Neural cell (in vitro differentiated cells): Measurements from ENCODE around the gene CASTOR1. TPM values are rescaled to one million over a fixed set of nuclear protein-coding genes. Genes with fewer than 3 reads are reported as not detected.

Source experiments
- H2AFZ ChIP-seq: fragments of 200-600, 300-800 bp; sonication (generic), shearing (Covaris generic); 2 replicates; pipeline ENCODE4 v1.6.0; 2014; ENCODE audit warnings: low read depth, mild to moderate bottlenecking, antibody characterized with exemption, low read length, moderate library complexity
- H3F3A ChIP-seq: fragments of 200-600 bp; shearing (Covaris generic); 2 replicates; pipeline ENCODE4 v1.6.1; 2016; ENCODE audit warnings: mild to moderate bottlenecking, moderate library complexity, mixed read lengths, antibody characterized with exemption, low read length; ENCODE audit not compliant: insufficient read depth, poor library complexity, severe bottlenecking
- H3K27ac ChIP-seq: fragments of 200-600, 300-800 bp; sonication (generic), shearing (Covaris generic); 2 replicates; pipeline ENCODE4 v1.5.1; 2014; ENCODE audit warnings: mild to moderate bottlenecking, low read length, moderate library complexity
- H3K27me3 ChIP-seq: fragments of 300-800, 200-600 bp; sonication (generic), shearing (Covaris generic); 2 replicates; pipeline ENCODE4 v1.6.0; 2014; ENCODE audit warnings: mild to moderate bottlenecking, low read depth, low read length, moderate library complexity; ENCODE audit not compliant: insufficient read depth
- H3K36me3 ChIP-seq: fragments of 300-800, 200-600 bp; sonication (generic), shearing (Covaris generic); 2 replicates; pipeline ENCODE4 v1.5.1; 2014; ENCODE audit warnings: mild to moderate bottlenecking, antibody characterized with exemption, low read length, moderate library complexity; ENCODE audit not compliant: insufficient read depth
- H3K4me2 ChIP-seq: fragments of 300-800, 200-600 bp; sonication (generic), shearing (Covaris generic); 2 replicates; pipeline ENCODE4 v1.6.0; 2014; ENCODE audit warnings: mild to moderate bottlenecking, low read length
- H3K4me3 ChIP-seq: fragments of 300-800, 200-600 bp; sonication (generic), shearing (Covaris generic); 2 replicates; pipeline ENCODE4 v1.5.1; 2014; ENCODE audit warnings: mild to moderate bottlenecking, low read length, moderate library complexity
- H3K79me2 ChIP-seq: fragments of 200-600 bp; shearing (Covaris generic); replicated peaks from 2 replicates; pipeline ENCODE4 v1.6.0; 2014; ENCODE audit warnings: mild to moderate bottlenecking, low read length, moderate library complexity; ENCODE audit not compliant: insufficient read depth
- H3K9ac ChIP-seq: fragments of 300-800, 200-600 bp; sonication (generic), shearing (Covaris generic); 2 replicates; pipeline ENCODE4 v1.6.1; 2016; ENCODE audit warnings: mild to moderate bottlenecking, low read length, mixed read lengths
- H3K9me2 ChIP-seq: fragments of 200-600 bp; shearing (Covaris generic); 2 replicates; pipeline ENCODE4 v1.6.1; 2016; ENCODE audit warnings: mild to moderate bottlenecking, low read length, mixed read lengths; ENCODE audit not compliant: insufficient read depth
- H3K9me3 ChIP-seq: fragments of 200-600, 300-800 bp; sonication (generic), shearing (Covaris generic); 2 replicates; pipeline ENCODE4 v1.6.1; 2016; ENCODE audit warnings: mild to moderate bottlenecking, mixed run types, low read length, moderate library complexity, mixed read lengths
- H4K20me1 ChIP-seq: fragments of 200-600 bp; shearing (Covaris generic); 2 replicates; pipeline ENCODE4 v1.6.1; 2016; ENCODE audit warnings: mild to moderate bottlenecking, mixed run types; ENCODE audit not compliant: insufficient read depth
- EP300 ChIP-seq: fragments of 450-650 bp; conservative IDR thresholded peaks from 2 replicates; pipeline ENCODE4 v1.6.1; 2014; ENCODE audit warnings: antibody characterized with exemption, mild to moderate bottlenecking, moderate library complexity; ENCODE audit not compliant: poor library complexity, severe bottlenecking
- EZH2 ChIP-seq: fragments of 200-600, 300-800 bp; shearing (Covaris generic), sonication (generic); IDR thresholded peaks from 2 replicates; pipeline ENCODE4 v1.6.1; 2014; ENCODE audit warnings: antibody characterized with exemption, low read length, borderline replicate concordance, mild to moderate bottlenecking; ENCODE audit not compliant: insufficient read depth, poor library complexity, severe bottlenecking
- MXI1 ChIP-seq: fragments of 450-650 bp; conservative IDR thresholded peaks from 2 replicates; pipeline ENCODE4 v1.6.1; 2014; ENCODE audit warnings: antibody characterized with exemption, mild to moderate bottlenecking; ENCODE audit not compliant: poor library complexity, severe bottlenecking
- POLR2AphosphoS5 ChIP-seq: IDR thresholded peaks from 2 replicates; pipeline ENCODE4 v1.6.1; 2012
- RAD21 ChIP-seq: fragments of 450-650 bp; conservative IDR thresholded peaks from 2 replicates; pipeline ENCODE4 v1.6.1; 2014; ENCODE audit warnings: antibody characterized with exemption, mild to moderate bottlenecking, moderate library complexity
- SMC3 ChIP-seq: fragments of 450-650 bp; conservative IDR thresholded peaks from 2 replicates; pipeline ENCODE4 v1.6.1; 2014; ENCODE audit warnings: antibody characterized with exemption, mild to moderate bottlenecking, moderate library complexity; ENCODE audit not compliant: poor library complexity
- TAF1 ChIP-seq: IDR thresholded peaks from 2 replicates; pipeline ENCODE4 v1.6.1; 2012; ENCODE audit warnings: low read depth
- polyA plus RNA-seq: library from polyadenylated mRNA; depleted of rRNA; stranded (reverse); fragments of >200 nt; gene quantifications from 2 replicates; pipeline ENCODE4 v1.2.3, GENCODE V29; 2014
- TF ChIP-seq, protein P1 (sequence below): IDR thresholded peaks from 2 replicates; pipeline ENCODE4 v1.6.1; 2012; ENCODE audit warnings: borderline replicate concordance
- TF ChIP-seq, protein P2 (sequence below): fragments of 450-650 bp; IDR thresholded peaks from 2 replicates; pipeline ENCODE4 v1.5.1; 2014; ENCODE audit warnings: antibody characterized with exemption, mild to moderate bottlenecking, moderate library complexity; ENCODE audit not compliant: poor library complexity, severe bottlenecking

CASTOR1 gene
- polyA plus RNA-seq, 1 donor from 2014 or later, result 2.2 TPM

DNA sequence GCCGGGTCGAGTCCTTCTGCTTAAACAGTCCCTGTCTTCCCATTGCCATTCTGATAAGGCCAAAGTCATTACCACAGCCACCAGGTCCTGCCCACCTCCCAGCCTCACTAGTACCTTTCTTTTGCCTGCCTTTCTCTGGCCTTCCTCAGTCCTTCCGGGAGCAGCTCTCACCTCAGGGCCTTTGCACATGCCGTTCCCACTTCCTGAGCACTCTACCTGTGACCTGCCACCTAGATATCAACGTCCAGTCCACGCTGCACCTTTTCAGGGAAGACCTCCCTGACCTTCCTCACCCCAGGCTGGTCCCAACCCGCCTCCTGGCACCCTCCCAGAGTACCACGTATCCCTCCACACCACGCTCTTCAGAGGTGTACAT is 14.9 kb downstream of the CASTOR1 start:
- no peak overlapping the region for H3K4me3 ChIP-seq
- H3K27ac ChIP-seq, result no peak overlapping the region
- H3K27me3 ChIP-seq, result no peaks in the 10 kb centered on the region
- H3K36me3 ChIP-seq, result no peaks in the 10 kb centered on the region
- H3F3A ChIP-seq, result no peaks in the 10 kb centered on the region
- H3K9me3 ChIP-seq, result no peaks in the 10 kb centered on the region
- no peaks in the 10 kb centered on the region for H4K20me1 ChIP-seq
- no peaks in the 10 kb centered on the region for H3K79me2 ChIP-seq
- H3K4me2 ChIP-seq, result no peak overlapping the region
- H2AFZ ChIP-seq, result no peak overlapping the region
- TF ChIP-seq, protein P1, sequence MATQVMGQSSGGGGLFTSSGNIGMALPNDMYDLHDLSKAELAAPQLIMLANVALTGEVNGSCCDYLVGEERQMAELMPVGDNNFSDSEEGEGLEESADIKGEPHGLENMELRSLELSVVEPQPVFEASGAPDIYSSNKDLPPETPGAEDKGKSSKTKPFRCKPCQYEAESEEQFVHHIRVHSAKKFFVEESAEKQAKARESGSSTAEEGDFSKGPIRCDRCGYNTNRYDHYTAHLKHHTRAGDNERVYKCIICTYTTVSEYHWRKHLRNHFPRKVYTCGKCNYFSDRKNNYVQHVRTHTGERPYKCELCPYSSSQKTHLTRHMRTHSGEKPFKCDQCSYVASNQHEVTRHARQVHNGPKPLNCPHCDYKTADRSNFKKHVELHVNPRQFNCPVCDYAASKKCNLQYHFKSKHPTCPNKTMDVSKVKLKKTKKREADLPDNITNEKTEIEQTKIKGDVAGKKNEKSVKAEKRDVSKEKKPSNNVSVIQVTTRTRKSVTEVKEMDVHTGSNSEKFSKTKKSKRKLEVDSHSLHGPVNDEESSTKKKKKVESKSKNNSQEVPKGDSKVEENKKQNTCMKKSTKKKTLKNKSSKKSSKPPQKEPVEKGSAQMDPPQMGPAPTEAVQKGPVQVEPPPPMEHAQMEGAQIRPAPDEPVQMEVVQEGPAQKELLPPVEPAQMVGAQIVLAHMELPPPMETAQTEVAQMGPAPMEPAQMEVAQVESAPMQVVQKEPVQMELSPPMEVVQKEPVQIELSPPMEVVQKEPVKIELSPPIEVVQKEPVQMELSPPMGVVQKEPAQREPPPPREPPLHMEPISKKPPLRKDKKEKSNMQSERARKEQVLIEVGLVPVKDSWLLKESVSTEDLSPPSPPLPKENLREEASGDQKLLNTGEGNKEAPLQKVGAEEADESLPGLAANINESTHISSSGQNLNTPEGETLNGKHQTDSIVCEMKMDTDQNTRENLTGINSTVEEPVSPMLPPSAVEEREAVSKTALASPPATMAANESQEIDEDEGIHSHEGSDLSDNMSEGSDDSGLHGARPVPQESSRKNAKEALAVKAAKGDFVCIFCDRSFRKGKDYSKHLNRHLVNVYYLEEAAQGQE, result no peak
- TF ChIP-seq, protein P2, sequence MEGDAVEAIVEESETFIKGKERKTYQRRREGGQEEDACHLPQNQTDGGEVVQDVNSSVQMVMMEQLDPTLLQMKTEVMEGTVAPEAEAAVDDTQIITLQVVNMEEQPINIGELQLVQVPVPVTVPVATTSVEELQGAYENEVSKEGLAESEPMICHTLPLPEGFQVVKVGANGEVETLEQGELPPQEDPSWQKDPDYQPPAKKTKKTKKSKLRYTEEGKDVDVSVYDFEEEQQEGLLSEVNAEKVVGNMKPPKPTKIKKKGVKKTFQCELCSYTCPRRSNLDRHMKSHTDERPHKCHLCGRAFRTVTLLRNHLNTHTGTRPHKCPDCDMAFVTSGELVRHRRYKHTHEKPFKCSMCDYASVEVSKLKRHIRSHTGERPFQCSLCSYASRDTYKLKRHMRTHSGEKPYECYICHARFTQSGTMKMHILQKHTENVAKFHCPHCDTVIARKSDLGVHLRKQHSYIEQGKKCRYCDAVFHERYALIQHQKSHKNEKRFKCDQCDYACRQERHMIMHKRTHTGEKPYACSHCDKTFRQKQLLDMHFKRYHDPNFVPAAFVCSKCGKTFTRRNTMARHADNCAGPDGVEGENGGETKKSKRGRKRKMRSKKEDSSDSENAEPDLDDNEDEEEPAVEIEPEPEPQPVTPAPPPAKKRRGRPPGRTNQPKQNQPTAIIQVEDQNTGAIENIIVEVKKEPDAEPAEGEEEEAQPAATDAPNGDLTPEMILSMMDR, result no peak
- TF ChIP-seq RAD21, result no peak
- TF ChIP-seq TAF1, result no peak
- TF ChIP-seq MXI1, result no peak
- TF ChIP-seq POLR2AphosphoS5, result no peak
- TF ChIP-seq SMC3, result no peak
- TF ChIP-seq EZH2, result no peak
- TF ChIP-seq EP300, result no peak
- no peak overlapping the region for H3K9ac ChIP-seq
- H3K9me2 ChIP-seq, result no peaks in the 10 kb centered on the region

DNA sequence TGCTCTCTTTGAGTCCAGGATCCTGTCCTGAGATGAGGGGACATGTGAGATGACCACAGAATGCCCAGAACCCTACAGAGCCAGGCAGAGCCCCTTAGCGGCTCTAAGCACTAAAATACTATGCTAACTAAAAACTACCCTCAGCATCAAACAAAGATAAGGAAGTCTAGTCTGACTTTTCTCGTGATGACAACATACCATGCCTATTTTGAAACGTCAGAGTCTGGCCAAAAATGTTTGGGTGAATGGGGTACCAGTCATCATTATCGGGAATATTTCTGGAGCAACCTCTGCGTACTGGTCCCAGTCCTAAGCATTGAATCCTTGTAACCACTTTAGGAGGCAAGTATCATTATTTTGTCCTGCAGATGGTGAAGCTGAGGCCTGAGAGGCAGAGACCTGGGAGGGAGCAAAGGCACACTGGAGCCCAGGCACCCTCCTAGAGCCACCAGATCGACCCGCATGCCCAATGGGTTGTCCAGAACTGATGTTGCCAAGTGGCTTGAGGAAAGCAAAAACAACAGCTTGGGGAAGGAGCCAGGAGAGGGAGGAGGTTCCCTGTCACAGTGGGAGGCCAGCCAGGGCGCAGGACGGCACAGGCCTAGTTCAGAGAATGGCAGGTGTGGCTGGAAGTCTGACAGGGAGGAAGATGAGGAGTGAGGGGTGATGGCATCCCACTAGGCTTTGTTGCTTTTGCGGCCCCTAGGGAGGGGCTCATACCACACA is 15.4 kb downstream of the CASTOR1 start:
- no peaks in the 10 kb centered on the region for H4K20me1 ChIP-seq
- H3K79me2 ChIP-seq, result no peaks in the 10 kb centered on the region
- TF ChIP-seq, protein P1, result no peak
- no peak for TF ChIP-seq EP300
- no peaks in the 10 kb centered on the region for H3K9me3 ChIP-seq
- H3K9ac ChIP-seq, result no peak overlapping the region
- H3K27me3 ChIP-seq, result no peaks in the 10 kb centered on the region
- H3K9me2 ChIP-seq, result no peaks in the 10 kb centered on the region
- H2AFZ ChIP-seq, result no peak overlapping the region
- H3F3A ChIP-seq, result no peaks in the 10 kb centered on the region
- H3K4me3 ChIP-seq, result no peak overlapping the region
- no peaks in the 10 kb centered on the region for H3K36me3 ChIP-seq
- H3K27ac ChIP-seq, result no peak overlapping the region
- H3K4me2 ChIP-seq, result no peak overlapping the region
